ENCODE measurements around the gene DRAM2.

DNA sequence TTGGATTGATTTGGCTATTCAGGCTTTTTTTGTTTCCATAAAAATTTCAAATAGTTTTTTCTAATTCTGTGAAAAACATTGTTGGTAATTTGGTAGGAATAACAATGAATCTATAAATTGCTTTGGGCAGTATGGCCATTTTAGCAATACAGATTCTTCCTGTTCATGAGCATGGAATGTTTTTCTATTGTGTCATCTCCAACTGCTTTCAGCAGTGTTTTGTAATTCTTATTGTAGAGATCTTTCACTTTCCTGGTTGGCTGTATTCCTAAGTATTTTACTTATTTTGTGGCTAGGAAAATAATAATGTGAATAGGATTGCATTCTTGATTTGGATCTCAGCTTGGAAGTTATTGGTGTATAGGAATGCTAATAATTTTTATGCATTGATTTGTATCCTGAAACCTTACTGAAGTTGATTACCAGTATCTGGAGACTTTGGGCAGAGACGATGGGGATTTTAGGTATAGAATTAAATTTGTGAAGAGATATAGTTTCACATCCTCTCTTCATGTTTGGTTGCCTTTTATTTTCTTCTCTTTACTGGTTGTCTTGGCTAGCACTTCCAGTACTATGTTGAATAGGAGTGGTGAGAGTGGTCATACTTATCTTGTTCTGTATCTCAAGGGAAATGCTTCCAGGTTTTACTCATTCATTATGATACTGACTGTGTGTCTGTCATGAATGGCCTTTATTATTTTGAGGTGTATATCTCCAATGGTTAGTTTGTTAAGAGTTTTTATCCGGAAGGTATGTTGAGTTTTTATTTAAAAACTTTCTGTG lies 57.3 kb downstream of the DRAM2 start:
- TF ChIP-seq, protein P1, sequence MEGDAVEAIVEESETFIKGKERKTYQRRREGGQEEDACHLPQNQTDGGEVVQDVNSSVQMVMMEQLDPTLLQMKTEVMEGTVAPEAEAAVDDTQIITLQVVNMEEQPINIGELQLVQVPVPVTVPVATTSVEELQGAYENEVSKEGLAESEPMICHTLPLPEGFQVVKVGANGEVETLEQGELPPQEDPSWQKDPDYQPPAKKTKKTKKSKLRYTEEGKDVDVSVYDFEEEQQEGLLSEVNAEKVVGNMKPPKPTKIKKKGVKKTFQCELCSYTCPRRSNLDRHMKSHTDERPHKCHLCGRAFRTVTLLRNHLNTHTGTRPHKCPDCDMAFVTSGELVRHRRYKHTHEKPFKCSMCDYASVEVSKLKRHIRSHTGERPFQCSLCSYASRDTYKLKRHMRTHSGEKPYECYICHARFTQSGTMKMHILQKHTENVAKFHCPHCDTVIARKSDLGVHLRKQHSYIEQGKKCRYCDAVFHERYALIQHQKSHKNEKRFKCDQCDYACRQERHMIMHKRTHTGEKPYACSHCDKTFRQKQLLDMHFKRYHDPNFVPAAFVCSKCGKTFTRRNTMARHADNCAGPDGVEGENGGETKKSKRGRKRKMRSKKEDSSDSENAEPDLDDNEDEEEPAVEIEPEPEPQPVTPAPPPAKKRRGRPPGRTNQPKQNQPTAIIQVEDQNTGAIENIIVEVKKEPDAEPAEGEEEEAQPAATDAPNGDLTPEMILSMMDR (IDR thresholded peaks at IDR 0.05), result no peak
- TF ChIP-seq POLR2A (IDR thresholded peaks at IDR 0.05), result no peak

Data from right lobe of liver (tissue), 4 donors.